H1 (cell line): ENCODE data around the gene TPD52L1. TPM values are rescaled to one million over a fixed set of nuclear protein-coding genes. Genes with fewer than 3 reads are reported as not detected.

Experiments
- CHD2 ChIP-seq: IDR thresholded peaks from 2 replicates; pipeline ENCODE4 v1.6.1; 2012; ENCODE audit warnings: low read length, improper control_type of control experiment
- FOSL1 ChIP-seq: IDR thresholded peaks from 2 replicates; pipeline ENCODE4 v1.6.1; 2011; ENCODE audit warnings: mild to moderate bottlenecking, low read depth, low read length, moderate library complexity; ENCODE audit not compliant: insufficient read depth
- GTF2F1 ChIP-seq: IDR thresholded peaks from 2 replicates; pipeline ENCODE4 v1.6.1; 2012; ENCODE audit warnings: low read depth, low read length, improper control_type of control experiment, borderline replicate concordance
- KDM5A ChIP-seq: fragments of 200-600 bp; IDR thresholded peaks from 2 replicates; pipeline ENCODE4 v1.7.1; 2012; ENCODE audit warnings: mild to moderate bottlenecking, low read length, inconsistent platforms, mixed read lengths
- NRF1 ChIP-seq: IDR thresholded peaks from 2 replicates; pipeline ENCODE4 v1.6.1; 2011; ENCODE audit warnings: mild to moderate bottlenecking, low read depth, low read length, improper control_type of control experiment
- RXRA ChIP-seq: IDR thresholded peaks from 2 replicates; pipeline ENCODE4 v1.6.1; 2011; ENCODE audit warnings: low read depth, mild to moderate bottlenecking, low read length, moderate library complexity; ENCODE audit not compliant: insufficient read depth
- SAP30 ChIP-seq: fragments of 300-600 bp; sonication (generic); IDR thresholded peaks from 2 replicates; pipeline ENCODE4 v1.7.1; 2012; ENCODE audit warnings: low read length, moderate library complexity, mild to moderate bottlenecking, inconsistent platforms; ENCODE audit not compliant: insufficient read depth, insufficient replicate concordance
- SRF ChIP-seq: IDR thresholded peaks from 2 replicates; pipeline ENCODE4 v1.6.1; 2011; ENCODE audit warnings: mild to moderate bottlenecking, low read depth, low read length, moderate library complexity
- polyA plus RNA-seq, 7 experiments: library from polyadenylated mRNA; depleted of rRNA in 3 of 7; stranded (reverse) in 5 of 7; unstranded in 2 of 7; fragments of >200 nt in 5 of 7; fragments of 200-250 nt in 2 of 7; gene quantifications; 1 replicate in 5 of 7; 2 replicates in 1 of 7; 4 replicates in 1 of 7; pipeline versions ENCODE4 v1.2.1 to v1.2.3, GENCODE V29; 2011 to 2013; ENCODE audit warnings: missing spikeins in 2 of 7, mixed read lengths in 2 of 7
- total RNA-seq: library from RNA; stranded (reverse); fragmentation: NEBNext Ultra II Directional; extraction: Animal tissue kit (Norgen Biotek cat#: 25700); gene quantifications from 2 replicates; pipeline ENCODE4 v1.2.1, GENCODE V29; 2021

Gene TPD52L1
- total and polyA plus RNA-seq, 2 of the 8 experiments (the other 6 are each of a cell fraction or from before 2014, with no cell fraction given), result 7.4 to 14.2 TPM

GRCh38 chr6:125136378-125136777 lies 17.2 kb upstream of the TPD52L1 start (continued):
- TF ChIP-seq CHD2 (no peak), SAP30 (no peak), RXRA (no peak), FOSL1 (no peak), SRF (no peak), KDM5A (no peak), GTF2F1 (no peak), NRF1 (no peak)
